D721Med (cell line): ENCODE results near the gene KIAA0513.

Experiments
- DNase-seq: peaks from one replicate; pipeline ENCODE4 v3.0.0; 2011; ENCODE audit warnings: low spot score; ENCODE audit not compliant: insufficient read length
- FAIRE-seq: peaks from 2 replicates; lab custom pipeline; 2011; peaks lifted over from hg19 to GRCh38; lab: Jason Lieb, UNC
- TF ChIP-seq, protein P1 (sequence below): IDR thresholded peaks from 2 replicates; pipeline ENCODE4 v1.5.1; 2012; ENCODE audit warnings: mild to moderate bottlenecking, control low read depth; ENCODE audit not compliant: insufficient read depth; ENCODE audit errors: missing control alignments

KIAA0513 gene

GRCh38 chr16:85072947-85073346 lies 45.4 kb downstream of the KIAA0513 start:
- no peak for FAIRE-seq
- TF ChIP-seq, protein P1, sequence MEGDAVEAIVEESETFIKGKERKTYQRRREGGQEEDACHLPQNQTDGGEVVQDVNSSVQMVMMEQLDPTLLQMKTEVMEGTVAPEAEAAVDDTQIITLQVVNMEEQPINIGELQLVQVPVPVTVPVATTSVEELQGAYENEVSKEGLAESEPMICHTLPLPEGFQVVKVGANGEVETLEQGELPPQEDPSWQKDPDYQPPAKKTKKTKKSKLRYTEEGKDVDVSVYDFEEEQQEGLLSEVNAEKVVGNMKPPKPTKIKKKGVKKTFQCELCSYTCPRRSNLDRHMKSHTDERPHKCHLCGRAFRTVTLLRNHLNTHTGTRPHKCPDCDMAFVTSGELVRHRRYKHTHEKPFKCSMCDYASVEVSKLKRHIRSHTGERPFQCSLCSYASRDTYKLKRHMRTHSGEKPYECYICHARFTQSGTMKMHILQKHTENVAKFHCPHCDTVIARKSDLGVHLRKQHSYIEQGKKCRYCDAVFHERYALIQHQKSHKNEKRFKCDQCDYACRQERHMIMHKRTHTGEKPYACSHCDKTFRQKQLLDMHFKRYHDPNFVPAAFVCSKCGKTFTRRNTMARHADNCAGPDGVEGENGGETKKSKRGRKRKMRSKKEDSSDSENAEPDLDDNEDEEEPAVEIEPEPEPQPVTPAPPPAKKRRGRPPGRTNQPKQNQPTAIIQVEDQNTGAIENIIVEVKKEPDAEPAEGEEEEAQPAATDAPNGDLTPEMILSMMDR = no peak
- DNase-seq = no peak

GRCh38 chr16:85074225-85074914 lies 46.8 kb downstream of the KIAA0513 start:
- TF ChIP-seq, protein P1 = no peak
- FAIRE-seq (no peak), DNase-seq (no peak)

GRCh38 chr16:85075236-85075924 lies 47.8 kb downstream of the KIAA0513 start:
- TF ChIP-seq, protein P1 = no peak
- FAIRE-seq = no peak
- no peak for DNase-seq

GRCh38 chr16:85077039-85077438 lies 49.4 kb downstream of the KIAA0513 start:
- DNase-seq (no peak), FAIRE-seq (no peak)
- TF ChIP-seq, protein P1 = no peak

GRCh38 chr16:85077576-85078125 lies 50.1 kb downstream of the KIAA0513 start:
- TF ChIP-seq, protein P1 = no peak
- FAIRE-seq = no peak
- DNase-seq = no peak

GRCh38 chr16:85078226-85078625 lies 50.6 kb downstream of the KIAA0513 start:
- no peak for DNase-seq
- TF ChIP-seq, protein P1 = no peak
- FAIRE-seq = no peak

- no peak for DNase-seq
- no peak for FAIRE-seq
- TF ChIP-seq, protein P1 = no peak
These were observed 51.4 kb downstream of the KIAA0513 start for GRCh38 chr16:85078952-85079351.
